ENCODE measurements around the gene WBP1.

Gene WBP1

DNA sequence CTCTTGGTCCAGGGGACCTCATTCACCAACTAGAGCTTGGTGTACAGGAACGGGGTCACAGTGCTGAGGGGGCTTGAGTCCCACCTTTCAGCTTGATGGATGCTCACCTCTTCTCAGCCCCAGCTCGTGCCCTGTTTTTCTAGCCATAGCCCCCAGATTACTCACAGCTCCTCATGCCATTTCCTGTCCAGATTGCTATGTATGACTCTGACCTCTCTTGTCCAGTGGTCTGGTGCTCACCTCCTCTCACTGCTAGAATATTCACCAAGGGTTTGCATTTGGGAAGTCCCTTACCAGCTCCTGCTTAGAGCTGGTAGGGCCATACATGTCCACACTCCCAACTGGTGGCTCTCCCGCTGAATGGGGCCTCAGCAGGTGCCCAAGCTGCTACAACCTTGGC, 35.3 kb downstream of the WBP1 start:
- H4K20me1 ChIP-seq (ENCODE audit: low read depth, low read length) = no peaks in the 10 kb centered on the region
- no peaks in the 10 kb centered on the region for H3K27me3 ChIP-seq (ENCODE audit: low read length)
- no peak overlapping the region for H3K4me2 ChIP-seq (ENCODE audit: low read depth, low read length, poor library complexity, severe bottlenecking)
- no peak overlapping the region for H2AFZ ChIP-seq (ENCODE audit: low read depth, low read length, severe bottlenecking)
- H3F3A ChIP-seq (ENCODE audit: insufficient read depth) = no peaks in the 10 kb centered on the region
- no peaks in the 10 kb centered on the region for H3K79me2 ChIP-seq (ENCODE audit: insufficient read depth, low read length)
- no peak overlapping the region for H3K4me3 ChIP-seq (ENCODE audit: insufficient read depth, low read length, poor library complexity, severe bottlenecking)
- H3K9me3 ChIP-seq (ENCODE audit: insufficient read depth, low read length) = no peaks in the 10 kb centered on the region
- H3K9ac ChIP-seq (ENCODE audit: low read length) = no peak overlapping the region
- H3K27ac ChIP-seq (ENCODE audit: low read depth, low read length) = no peak overlapping the region
- TF ChIP-seq CTCF (IDR thresholded peaks at IDR 0.05; ENCODE audit: insufficient read depth, low read length, poor library complexity, severe bottlenecking) (no peak), EZH2phosphoT487 (conservative IDR thresholded peaks at IDR 0.05; ENCODE audit: low read length) (no peak)
- no peaks in the 10 kb centered on the region for H3K9me2 ChIP-seq (replicated peaks; ENCODE audit: insufficient read depth, low read length)
- H3K36me3 ChIP-seq (ENCODE audit: low read length) = no peaks in the 10 kb centered on the region

DNA sequence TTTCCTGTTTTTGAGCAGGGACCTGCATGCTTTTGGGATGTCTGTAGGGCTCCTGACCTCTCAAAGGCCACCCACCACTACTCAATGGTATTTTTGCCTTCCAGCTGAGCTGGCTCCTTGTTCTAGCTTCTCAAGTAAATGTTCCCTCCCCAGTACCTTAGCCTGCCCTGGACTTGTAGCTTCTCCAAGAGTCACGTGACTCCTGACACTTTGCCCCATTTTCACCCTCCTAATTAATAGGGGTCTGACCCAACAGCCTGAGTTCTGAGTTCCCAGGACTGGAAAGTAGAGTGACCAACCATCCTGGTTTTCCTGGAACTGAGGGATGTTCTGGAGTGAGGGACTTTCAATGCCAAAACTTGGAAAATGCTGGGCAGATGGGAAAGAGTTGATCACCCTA, 37.2 kb downstream of the WBP1 start:
- Histone ChIP-seq H3K9me3 (ENCODE audit: insufficient read depth, low read length) (no peaks in the 10 kb centered on the region), H3F3A (ENCODE audit: insufficient read depth) (no peaks in the 10 kb centered on the region), H3K4me3 (ENCODE audit: insufficient read depth, low read length, poor library complexity, severe bottlenecking) (no peak overlapping the region), H3K9me2 (replicated peaks; ENCODE audit: insufficient read depth, low read length) (no peaks in the 10 kb centered on the region), H3K4me2 (ENCODE audit: low read depth, low read length, poor library complexity, severe bottlenecking) (no peak overlapping the region), H3K9ac (ENCODE audit: low read length) (no peak overlapping the region), H3K79me2 (ENCODE audit: insufficient read depth, low read length) (no peaks in the 10 kb centered on the region), H2AFZ (ENCODE audit: low read depth, low read length, severe bottlenecking) (no peak overlapping the region), H3K27ac (ENCODE audit: low read depth, low read length) (no peak overlapping the region), H4K20me1 (ENCODE audit: low read depth, low read length) (no peaks in the 10 kb centered on the region), H3K36me3 (ENCODE audit: low read length) (no peaks in the 10 kb centered on the region), H3K27me3 (ENCODE audit: low read length) (no peaks in the 10 kb centered on the region)
- no peak for TF ChIP-seq CTCF (IDR thresholded peaks at IDR 0.05; ENCODE audit: insufficient read depth, low read length, poor library complexity, severe bottlenecking)
- TF ChIP-seq EZH2phosphoT487 (conservative IDR thresholded peaks at IDR 0.05; ENCODE audit: low read length) = no peak

- H3K9me2 ChIP-seq (replicated peaks; ENCODE audit: insufficient read depth, low read length) = no peaks in the 10 kb centered on the region
- no peaks in the 10 kb centered on the region for H3K27me3 ChIP-seq (ENCODE audit: low read length)
- no peak overlapping the region for H2AFZ ChIP-seq (ENCODE audit: low read depth, low read length, severe bottlenecking)
- H3K4me3 ChIP-seq (ENCODE audit: insufficient read depth, low read length, poor library complexity, severe bottlenecking) = no peak overlapping the region
- H3K27ac ChIP-seq (ENCODE audit: low read depth, low read length) = no peak overlapping the region
- H3K79me2 ChIP-seq (ENCODE audit: insufficient read depth, low read length) = no peaks in the 10 kb centered on the region
- no peaks in the 10 kb centered on the region for H3K36me3 ChIP-seq (ENCODE audit: low read length)
- no peak overlapping the region for H3K4me2 ChIP-seq (ENCODE audit: low read depth, low read length, poor library complexity, severe bottlenecking)
- TF ChIP-seq EZH2phosphoT487 (conservative IDR thresholded peaks at IDR 0.05; ENCODE audit: low read length) (no peak), CTCF (IDR thresholded peaks at IDR 0.05; ENCODE audit: insufficient read depth, low read length, poor library complexity, severe bottlenecking) (no peak)
- H3F3A ChIP-seq (ENCODE audit: insufficient read depth) = no peaks in the 10 kb centered on the region
- H3K9ac ChIP-seq (ENCODE audit: low read length) = no peak overlapping the region
- H4K20me1 ChIP-seq (ENCODE audit: low read depth, low read length) = no peaks in the 10 kb centered on the region
- H3K9me3 ChIP-seq (ENCODE audit: insufficient read depth, low read length) = no peaks in the 10 kb centered on the region
Observed at GRCh38 chr2:74496997-74497776, 38.9 kb downstream of the WBP1 start.

Measured in SU-DHL-6 (cell line).